GM21528 (cell line): Measurements from ENCODE around the gene ATP13A4.
A peak's percentile ranks its signal among the peaks of the same experiment; 100 is the strongest.

Experiments
- ATAC-seq: cut with Tn5 transposase; IDR thresholded peaks from one replicate; pipeline ENCODE4 v1.9.1; 2021; ENCODE audit warnings: mild to moderate bottlenecking, moderate library complexity; ENCODE audit not compliant: unreplicated experiment, low FRiP score

ATP13A4 gene, protein sequence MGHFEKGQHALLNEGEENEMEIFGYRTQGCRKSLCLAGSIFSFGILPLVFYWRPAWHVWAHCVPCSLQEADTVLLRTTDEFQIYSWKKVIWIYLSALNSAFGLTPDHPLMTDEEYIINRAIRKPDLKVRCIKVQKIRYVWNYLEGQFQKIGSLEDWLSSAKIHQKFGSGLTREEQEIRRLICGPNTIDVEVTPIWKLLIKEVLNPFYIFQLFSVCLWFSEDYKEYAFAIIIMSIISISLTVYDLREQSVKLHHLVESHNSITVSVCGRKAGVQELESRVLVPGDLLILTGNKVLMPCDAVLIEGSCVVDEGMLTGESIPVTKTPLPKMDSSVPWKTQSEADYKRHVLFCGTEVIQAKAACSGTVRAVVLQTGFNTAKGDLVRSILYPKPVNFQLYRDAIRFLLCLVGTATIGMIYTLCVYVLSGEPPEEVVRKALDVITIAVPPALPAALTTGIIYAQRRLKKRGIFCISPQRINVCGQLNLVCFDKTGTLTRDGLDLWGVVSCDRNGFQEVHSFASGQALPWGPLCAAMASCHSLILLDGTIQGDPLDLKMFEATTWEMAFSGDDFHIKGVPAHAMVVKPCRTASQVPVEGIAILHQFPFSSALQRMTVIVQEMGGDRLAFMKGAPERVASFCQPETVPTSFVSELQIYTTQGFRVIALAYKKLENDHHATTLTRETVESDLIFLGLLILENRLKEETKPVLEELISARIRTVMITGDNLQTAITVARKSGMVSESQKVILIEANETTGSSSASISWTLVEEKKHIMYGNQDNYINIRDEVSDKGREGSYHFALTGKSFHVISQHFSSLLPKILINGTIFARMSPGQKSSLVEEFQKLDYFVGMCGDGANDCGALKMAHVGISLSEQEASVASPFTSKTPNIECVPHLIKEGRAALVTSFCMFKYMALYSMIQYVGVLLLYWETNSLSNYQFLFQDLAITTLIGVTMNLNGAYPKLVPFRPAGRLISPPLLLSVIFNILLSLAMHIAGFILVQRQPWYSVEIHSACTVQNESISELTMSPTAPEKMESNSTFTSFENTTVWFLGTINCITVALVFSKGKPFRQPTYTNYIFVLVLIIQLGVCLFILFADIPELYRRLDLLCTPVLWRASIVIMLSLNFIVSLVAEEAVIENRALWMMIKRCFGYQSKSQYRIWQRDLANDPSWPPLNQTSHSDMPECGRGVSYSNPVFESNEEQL

DNA sequence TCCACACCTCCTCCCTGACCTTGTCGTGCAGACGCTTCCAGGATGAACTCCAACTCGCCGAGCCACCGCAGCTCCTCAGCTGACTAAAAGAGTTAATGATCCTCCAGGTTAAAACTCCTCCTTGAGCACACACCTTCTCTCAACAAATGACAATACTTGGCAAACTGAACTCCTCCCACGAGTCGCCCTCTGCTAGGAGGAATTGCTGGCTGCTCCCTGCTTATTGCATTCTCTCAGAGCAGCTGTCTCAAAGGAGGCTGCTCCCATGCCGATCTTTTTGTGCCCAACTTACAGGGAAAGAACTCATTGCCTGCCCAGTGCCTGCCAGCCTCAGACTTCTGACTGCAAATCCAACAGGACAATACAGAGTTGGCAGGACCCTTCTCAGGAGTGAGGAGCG, at the start of gene ATP13A4:
Gene ATP13A4, minus strand, starts transcription at position 85 of the 400 bp plus-strand sequence. CDS start 96 bp downstream, outside the sequence.
- ATAC-seq, result no peak

DNA sequence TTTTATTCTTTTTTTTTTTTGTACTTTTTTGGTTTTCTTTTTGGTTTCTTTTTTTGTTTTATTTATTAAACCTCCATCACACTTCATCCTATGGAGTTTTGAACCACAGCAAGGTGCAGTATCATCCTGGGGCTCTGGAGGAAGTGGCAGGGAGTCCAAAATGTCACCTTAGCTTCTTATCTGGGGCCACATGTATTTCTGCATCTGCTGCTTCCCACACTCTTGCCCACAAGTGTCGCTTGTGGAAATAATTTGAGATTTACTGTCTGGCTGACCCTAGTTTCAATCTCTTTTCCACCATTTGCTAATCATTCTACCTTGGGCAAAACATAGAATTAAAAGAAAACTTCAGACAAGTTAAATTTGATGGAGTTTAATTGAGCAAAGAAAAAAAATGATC, 44.7 kb upstream of the ATP13A4 start:
- no peak for ATAC-seq

DNA sequence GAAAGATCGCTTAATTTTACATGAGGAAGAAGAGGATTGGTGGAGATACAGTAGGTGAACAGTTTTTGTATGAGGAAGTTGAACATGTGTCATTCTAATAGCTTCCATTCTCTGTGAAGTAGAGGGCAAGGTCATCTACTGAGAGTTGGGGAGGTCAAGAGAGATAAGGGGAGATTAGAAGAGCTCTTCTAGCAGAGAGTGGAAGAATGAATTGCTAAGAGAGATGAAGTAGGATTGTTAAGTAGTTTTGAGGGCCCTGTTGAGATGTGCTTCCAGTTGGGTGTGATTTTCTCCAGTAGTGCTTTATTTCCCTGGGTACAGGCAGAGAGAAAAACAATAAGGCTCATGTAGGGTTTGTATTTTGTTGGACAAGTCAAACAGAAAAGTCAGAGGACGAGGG, 43.5 kb upstream of the ATP13A4 start:
- no peak for ATAC-seq

DNA sequence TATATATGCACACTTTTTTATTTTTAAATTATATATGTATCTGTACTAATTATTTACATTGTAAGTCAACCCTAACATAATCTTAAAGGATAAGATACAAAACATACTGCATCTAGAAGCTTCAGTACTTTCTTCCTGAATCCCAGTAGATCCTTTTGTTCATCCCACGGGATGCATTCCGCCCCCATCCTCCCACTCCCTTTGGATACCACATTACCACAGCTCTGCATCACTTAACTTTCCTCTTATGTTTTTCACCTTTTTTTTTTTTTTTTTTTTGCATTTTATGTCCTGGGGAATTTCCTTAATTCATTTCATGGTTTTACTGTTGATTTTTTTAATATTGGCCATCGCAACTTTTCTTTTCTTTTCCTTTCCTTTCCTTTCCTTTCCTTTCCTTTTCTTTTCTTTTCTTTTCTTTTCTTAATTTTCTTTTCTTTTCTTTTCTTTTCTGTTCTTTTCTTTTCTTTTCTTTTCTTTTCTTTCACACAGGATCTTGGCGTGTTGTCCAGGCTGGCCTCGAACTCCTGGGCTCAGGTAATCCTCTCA, 41.3 kb upstream of the ATP13A4 start:
- no peak for ATAC-seq

DNA sequence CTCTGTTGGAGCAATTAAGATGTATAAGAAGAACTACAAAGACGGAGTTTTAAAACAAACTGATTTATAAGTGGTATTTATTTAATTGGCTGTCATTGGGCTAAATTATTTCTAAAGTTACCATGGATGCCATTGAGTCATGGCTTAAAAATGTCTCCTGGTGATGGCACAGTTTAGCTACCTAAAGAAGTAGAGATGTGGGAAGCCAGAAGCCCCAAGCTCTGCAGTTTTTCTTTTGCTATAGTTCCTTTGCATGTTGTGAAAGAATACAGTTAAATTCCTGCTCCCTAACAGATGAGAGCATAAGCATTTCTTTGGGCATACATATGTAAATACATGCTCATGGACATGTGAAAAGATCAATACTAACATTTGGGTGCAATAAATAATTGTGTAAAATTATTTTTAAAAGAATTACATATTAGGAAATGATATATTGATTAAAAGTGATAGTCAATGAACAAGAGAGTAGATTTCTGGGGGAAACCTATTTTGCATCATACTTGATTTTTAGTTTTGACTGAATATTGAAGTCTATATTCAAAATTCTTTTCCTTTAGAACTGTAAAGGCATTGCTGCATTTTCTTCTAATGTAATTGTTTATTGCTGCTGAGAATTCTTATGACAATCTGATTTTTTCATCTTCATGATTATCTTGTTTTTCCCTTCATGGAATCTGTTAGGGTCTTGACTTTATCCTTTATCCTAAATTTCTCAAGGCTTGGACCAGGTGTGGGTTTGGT, 40.4 kb upstream of the ATP13A4 start:
- ATAC-seq, result no peak

DNA sequence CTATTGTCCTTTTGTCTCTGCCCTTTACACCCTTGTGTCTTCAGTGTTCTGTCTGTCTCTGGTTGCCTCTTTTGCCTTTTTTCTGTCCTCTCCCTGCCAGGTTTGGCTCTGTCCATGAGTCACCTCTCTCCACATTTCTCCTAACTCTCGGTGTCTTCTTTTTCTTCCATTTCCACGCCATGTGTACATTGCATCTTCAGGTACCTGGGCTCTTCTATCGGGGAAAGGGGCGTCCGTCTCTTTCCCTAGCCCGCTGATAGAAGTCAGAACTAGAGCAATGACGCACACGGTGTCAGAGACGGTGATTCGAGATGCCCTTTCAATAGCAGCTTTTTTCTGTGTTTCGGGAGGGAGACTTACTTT, 39.0 kb upstream of the ATP13A4 start:
- ATAC-seq, result peak; percentile 25

DNA sequence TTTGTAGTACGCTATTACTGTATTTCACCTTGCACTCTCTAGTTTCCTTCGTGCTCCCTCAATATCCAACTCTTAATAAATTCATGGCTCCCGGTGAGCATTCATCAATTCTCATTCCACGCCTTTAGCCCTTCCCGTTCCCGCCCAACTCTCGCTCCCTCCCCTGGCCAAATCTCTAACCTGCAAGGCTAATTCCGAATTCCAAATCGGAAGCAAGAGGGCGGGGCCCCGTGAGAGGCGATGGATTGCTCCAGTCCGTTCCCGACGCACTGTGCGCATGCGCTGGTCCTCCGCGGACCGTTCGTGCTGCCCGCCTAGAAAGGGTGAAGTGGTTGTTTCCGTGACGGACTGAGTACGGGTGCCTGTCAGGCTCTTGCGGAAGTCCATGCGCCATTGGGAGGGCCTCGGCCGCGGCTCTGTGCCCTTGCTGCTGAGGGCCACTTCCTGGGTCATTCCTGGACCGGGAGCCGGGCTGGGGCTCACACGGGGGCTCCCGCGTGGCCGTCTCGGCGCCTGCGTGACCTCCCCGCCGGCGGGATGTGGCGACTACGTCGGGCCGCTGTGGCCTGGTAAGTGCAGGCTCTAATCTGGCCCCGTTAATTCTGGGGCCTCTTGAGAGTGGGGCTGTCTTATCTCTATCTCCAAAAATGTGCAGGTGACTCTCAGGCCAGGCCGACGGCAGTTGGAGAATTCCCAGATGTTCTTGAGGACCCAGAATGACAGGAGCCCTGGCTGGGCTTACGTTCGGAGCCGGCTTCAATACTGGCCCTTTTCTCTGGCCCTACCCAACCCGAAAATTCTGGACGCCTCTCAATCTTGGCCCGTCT, 38.4 kb upstream of the ATP13A4 start, which contains the start of gene OPA1:
Gene OPA1, plus strand, starts transcription at position 368 of the 827 bp plus-strand sequence. Its CDS starts 170 bp downstream, at position 538.
- peak; percentile 96 for ATAC-seq

DNA sequence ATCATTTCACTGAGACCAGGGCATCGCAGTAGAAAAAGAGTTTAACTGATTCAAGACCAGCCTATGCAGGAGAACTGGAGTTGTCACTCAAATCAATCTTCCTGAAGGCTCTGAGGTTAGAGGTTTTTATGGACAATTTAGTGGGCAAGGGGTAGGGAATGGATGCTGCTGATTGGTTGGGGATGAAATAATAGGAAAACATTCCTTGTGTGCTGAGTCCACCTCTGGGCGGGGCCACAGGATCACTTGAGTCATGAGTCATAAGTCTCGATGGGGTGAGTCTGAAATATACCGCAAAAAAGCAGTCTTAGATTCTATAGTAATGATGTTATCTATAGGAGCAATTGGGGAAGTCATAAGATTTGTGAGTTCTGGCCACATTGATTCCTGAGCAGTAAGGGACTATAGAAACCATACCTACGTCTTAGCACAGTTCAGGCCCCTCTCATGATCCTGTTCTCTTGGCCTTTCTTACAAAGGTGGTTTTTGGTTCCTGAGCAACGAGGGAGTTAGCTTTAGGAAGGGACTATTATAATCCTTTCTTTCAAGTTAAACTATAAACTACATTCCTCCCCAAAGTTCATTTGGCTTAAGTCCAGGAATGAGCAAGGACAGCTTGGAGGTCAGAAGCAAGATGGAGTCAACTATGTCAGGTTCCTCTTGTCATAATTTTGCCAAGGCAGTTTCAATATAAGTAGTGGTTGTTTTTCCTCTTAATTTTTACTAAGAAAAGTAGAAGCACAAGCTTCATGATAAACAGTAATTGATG, 35.6 kb upstream of the ATP13A4 start:
- ATAC-seq, result no peak

DNA sequence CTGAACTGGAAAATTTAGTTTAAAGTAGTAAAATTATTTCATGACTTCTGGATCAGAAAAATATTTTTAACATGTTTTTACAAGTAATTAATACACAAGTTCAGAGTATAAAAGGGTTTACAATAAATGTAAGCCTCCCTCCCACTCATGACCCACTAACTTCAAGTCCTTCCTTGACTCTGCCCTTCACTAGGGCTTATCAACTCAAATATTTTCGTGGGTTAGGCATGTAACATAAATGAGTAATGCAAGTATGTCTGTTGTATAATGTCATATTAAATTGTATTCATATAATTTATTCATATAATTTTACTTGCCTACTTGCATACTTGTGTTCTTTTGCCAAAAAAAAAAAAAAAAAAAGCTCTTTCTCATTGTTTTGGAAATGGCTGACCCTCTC, 34.9 kb upstream of the ATP13A4 start:
- no peak for ATAC-seq

DNA sequence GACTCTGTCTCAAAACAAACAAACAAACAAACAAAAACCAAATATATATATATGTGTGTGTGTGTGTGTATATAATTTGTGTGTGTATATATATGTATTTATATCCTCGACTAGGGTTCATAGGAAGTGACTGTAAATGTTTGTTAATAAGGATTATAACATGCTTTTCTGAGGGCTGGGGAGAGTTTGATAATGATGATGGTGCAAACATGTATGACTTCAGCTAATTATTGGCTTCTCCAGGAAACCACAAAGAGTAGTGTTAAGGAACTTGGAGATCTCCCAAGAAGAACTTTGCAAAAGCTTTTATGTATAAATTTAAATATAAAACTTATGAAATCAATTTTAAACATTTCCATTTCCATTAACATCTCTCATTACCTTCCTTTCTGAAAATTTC, 34.4 kb upstream of the ATP13A4 start:
- no peak for ATAC-seq

DNA sequence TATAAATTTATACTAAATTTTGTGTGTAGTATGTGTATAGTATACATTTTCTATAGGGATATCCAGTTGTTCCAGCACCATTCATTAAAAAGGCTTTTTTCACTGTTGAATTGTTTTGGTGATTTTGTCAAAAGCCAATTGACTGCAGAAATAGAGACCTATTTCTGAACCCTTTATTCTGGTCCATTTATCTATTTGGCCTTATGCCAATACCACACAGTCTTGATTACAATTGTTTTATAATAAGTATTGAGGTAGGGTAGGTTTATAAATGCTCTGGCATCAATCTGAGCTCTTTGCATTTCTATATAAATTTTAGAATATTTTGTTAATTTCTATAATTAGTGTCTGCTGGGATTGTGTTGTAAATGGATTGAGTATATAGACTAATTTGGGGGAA, 31.8 kb upstream of the ATP13A4 start:
- no peak for ATAC-seq

DNA sequence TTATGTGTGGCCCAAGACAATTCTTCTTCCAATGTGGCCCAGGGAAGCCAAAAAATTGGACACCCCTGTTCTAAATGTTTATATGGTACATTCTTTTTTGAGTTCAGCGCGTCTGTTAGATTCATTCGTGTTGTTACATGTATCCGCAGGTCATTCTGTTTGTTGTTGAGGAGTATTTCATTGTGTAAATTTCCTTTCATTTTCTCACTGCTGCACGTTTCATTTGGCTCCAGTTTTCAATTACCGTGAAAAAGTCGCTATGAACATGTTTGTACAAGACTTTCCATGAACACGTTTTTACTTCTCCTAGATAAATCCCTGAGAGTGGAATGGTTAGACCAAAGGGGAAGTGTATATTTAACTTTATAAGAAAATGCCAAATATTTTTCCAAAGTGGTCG, 30.8 kb upstream of the ATP13A4 start:
- no peak for ATAC-seq

DNA sequence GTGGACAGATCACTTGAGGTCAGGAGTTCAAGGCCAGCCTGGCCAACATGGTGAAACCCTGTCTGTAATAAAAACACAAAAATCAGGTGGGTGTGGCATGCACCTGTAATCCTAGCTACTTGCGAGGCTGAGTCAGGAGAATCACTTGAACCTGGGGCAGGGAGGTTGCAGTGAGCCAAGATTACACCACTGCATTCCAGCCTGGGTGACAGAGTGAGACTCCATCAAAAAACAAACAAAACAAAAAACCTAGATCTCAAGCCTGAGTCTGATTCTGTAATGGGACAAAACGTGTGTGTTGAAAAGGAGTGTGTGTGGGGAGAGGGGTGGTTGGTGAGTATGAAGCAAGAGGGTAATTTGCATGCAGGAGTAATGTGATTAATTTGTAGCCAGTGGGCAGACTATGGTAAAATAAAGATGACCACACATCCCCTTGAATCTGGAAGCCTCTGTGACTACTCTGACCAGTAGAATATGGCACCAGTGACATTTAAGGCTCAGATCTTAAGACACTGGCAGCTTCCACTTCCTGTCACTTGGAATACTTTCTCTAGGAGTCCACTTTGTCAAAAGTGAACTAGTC, 19.9 kb upstream of the ATP13A4 start:
- ATAC-seq, result no peak

DNA sequence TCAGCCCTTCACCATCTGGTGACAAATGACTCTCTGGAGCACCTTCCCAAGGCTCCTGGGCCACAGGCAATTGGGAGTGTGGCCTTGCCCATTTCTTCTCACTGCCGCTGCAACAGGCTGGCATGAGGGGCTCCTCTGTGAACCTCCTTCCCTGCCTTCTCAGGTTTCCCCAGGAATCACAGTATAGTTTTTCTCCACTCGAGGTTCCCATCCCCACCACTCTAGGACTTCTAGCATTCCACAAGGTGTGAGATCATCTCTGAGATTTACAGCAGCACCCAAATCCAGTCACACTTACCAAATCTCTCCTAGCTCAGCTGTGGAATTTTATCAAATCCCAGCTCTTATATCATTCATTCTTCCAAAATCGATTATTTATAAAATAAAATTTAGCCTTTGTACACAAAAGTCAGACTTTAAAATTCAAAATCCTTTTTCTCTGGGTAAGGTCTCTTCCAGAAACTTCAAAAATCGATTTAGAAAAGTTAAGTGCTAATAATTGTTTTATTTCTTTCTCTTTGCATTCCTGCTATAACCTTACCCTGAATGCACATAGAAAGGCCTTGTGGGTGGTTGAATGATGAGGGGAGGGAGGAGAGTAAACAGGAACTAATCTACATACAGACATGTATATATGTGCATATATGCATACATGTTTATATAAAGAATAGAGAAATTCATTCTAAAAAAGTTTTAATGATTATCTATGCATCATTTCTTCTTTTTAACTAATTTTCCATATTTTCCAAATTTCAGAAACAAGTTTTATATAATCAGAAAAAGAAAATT, 18.9 kb upstream of the ATP13A4 start:
- ATAC-seq, result no peak

DNA sequence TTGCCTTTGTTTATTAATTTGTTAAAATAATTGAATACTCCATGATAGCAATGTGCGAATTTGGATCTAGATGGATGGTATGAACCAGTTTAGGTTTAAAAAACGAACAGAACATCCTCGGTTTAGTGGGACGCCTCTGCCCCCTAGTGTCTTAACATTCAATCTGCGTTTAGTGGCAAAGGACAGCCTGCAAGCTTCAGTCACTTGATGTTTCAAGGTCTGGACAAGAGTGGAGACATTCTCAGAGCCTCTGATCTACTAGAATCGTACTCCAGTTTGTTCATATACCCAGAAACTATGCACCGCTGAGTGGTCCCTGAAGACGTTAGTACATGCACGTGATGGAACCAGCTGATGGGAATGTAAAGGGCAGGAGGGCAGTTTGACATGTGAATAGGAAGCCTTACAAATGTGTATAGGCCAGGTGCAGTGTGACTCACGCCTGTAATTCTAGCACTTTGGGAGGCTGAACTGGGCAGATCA, 17.8 kb upstream of the ATP13A4 start:
- no peak for ATAC-seq

DNA sequence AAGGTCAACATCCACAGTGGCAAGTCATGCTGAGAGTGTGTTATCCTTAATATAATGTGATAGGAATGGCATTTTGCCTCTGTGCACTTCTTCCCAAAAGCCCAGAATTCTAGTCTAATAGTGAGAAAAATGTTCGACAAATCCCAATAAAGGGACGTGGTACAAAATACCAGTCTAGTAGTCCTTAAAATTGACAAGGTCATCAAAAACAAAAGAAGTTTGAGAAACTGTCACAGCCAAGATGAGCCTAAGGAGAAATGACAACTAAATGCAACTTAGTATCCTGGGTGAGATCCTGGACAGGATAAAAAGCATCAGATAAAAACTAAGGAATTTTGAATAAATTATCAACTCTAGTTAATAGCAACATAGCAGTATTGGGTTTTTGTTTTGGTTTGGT, 14.4 kb upstream of the ATP13A4 start:
- no peak for ATAC-seq

DNA sequence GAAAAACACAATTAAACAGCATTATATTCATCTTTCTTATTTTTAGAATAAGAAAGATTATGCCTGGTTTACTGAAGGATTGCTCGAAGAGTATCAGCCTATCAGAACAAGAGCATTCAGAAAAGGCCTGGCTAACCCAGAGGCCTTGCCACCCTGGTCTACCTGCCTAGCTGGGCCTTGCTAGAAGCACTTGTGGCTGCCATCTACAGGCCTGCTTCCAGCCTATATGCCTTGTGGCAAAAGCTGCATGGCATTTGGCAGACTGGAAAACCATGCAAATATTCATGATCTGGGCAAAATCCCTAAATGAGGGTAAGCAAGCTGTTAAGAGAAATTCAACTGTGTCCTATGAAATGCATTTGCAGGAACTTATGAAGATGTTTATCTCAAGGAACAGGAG, 9.3 kb upstream of the ATP13A4 start:
- ATAC-seq, result no peak
